ENCODE measurements around the gene IL17C.
"Not testable (repeated sequence)": the region's sequence is repeated elsewhere in the genome, so short reads cannot be mapped to it uniquely, and the experiment has no call there.

Gene IL17C

GRCh38 chr16:88662843-88663606, 24.7 kb downstream of the IL17C start, which contains the start of gene MVD:
Gene MVD, minus strand, starts transcription at chr16:88663091. Its CDS starts 11 bp downstream, at chr16:88663080.
- DNase-seq, result peak; percentile 96

GRCh38 chr16:88665148-88665547, 26.8 kb downstream of the IL17C start:
- DNase-seq, result no peak

GRCh38 chr16:88665570-88665969, 27.2 kb downstream of the IL17C start:
- no peak for DNase-seq

DNA sequence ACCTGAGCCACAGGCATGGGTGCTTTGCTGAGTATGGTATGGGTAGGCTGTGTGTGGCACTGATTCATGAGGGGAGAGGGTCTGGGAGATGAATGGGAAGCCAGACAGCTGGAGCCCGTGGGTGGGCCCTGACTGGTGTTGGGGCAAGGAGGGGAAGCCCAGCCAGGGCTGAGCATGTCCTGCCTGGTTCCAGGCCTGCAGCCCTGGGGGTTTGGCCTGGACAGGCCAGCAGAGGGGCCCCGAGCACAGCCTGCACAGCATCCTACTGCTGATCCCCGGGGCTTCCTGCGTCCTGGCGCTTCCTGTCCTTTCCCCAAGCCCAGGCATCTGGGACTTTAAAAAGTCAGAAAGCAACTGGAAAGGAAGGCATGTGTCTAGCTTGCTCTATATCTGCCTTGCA, 29.1 kb downstream of the IL17C start:
- no peak for DNase-seq

GRCh38 chr16:88669493-88669892, 31.1 kb downstream of the IL17C start:
- not testable (repeated sequence) for DNase-seq

GRCh38 chr16:88669980-88670379, 31.6 kb downstream of the IL17C start:
- DNase-seq, result no peak

- no peak for DNase-seq
These were observed 33.4 kb downstream of the IL17C start for GRCh38 chr16:88671806-88672205.

DNA sequence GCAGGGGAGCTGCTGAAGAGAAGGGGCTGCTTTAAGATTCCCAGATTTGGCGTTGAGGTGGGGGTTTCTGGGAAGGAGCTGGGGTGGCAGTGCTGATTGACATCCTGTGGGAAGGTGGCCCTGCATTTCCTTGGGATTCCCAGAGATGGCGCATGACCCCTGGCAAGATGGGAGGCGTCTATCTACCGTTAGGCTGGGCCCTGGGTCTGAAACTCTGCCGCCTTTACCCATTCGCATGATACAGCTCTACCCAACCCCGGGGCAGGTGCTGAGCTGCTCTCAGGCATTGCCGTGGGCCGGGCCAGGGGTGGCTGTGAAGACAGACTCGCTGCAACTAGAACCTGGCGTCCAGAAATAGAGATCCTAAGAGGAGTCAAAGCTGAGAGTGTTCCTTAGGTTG, 34.4 kb downstream of the IL17C start:
- no peak for DNase-seq

- DNase-seq, result no peak
These were observed 35.5 kb downstream of the IL17C start for GRCh38 chr16:88673716-88674379.

GRCh38 chr16:88676502-88677242, 38.3 kb downstream of the IL17C start:
- no peak for DNase-seq

DNA sequence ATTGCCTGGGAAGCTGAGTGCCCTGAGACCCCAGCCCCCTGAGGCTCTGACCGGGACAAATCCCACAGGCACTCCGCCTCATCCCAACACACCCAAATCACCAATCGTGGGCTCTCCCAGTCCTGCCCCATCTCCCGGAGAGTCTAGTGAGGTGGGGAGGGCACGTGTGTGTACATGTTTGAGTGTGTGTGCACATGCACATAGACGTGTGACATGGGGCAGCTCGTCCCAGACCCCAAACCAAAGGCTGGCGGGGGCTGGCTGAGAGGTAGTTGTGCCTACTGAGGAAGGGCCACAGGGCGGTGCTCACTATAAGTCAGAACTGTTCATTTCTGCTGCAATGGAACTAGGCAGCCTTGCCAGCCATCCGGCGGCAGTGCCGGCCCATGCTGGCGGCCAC, 39.3 kb downstream of the IL17C start:
- no peak for DNase-seq

GRCh38 chr16:88678224-88678979, 40.0 kb downstream of the IL17C start:
- no peak for DNase-seq

- DNase-seq, result no peak
These were observed 42.2 kb downstream of the IL17C start for GRCh38 chr16:88680554-88681083.

DNA sequence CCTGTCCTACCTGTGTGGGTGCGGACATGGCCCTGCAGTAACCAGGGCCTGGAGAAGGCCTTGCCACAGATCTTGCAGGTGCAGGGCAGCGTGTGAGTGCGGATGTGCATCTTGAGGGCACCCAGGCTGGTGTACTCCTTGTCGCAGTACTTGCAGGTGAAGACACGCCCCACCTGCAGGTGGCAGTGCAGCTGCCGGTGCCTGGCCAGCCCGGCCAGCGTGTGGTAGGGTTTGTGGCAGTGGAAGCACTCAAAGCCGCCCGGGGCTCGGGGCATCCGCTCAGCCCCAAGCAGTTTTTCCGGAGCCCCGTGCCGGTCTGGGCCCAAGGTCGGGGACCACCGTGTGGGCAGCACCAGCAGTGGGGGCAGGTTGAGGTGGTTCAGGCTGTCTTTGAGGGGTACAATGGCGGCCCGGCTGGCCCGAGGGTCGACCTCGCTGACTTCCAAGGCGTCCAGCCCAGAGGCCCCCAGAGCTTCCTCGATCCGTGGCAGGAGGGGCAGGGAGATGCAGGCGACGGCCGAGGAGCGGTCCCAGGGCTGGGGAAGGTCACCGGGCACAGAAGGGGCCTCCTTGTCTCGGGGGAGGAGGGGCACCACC, 42.8 kb downstream of the IL17C start:
- no peak for DNase-seq

DNA sequence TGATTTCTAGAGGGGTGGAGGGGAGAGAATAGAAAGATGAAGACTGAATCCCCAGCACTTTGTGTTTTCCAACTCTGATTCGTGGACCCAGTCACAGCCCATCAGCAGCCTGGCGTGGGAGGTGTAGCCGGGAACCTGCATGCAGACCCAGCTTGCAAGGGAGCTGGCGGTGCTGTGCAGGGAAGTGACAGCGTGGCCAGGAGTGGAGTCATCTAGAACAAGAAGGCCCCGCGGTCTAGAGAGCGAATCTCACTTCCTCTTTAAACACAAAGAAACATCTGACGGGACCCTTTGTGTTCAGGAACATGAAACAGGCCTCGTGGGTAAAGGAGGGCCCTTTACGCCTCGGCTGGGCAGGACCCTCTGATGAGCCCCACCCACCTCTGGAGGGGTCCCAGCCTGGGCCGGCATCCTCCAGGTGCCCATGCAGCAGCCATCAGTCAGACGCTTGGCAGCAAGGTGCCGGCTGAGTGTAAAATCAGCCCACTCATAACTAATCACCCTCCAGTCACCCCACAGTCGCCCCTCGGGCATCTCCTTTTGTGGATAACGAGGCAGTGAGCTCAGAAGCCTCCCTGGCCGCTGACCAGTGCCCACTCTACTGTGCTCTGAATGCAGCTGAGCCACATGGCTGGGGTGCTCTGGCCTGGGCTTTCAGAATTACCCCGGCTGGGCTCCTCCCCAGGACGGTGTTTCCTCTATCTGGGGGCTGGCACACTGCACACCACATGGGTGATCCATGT, 43.5 kb downstream of the IL17C start:
- no peak for DNase-seq

DNA sequence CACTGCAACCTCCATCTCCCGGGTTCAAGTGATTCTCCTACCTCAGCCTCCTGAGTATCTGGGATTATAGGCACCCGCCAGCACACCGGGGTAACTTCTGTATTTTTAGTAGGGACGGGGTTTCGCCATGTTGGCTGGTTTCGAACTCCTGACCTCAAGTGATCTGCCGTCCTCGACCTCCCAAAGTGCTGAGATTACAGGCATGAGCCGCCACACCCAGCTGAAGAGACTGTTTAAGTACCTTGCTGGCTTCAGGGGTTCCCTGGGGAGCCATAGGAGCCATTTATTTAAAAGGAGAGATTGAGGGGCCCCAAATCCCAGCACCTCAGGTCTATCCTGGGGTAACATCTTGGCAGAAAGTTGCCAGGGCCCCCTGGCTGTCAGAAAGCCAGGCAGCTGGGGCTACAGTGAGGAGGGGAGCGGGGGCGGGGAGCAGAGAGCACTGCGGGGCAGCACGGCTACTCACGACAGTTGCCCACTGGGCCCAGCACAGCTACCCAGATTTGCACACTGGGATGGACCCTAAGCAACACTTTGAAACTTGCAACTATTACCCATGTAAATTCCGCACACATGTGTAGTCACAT, 46.3 kb downstream of the IL17C start:
- no peak for DNase-seq

GRCh38 chr16:88685156-88686061, 47.0 kb downstream of the IL17C start:
- no peak for DNase-seq

DNA sequence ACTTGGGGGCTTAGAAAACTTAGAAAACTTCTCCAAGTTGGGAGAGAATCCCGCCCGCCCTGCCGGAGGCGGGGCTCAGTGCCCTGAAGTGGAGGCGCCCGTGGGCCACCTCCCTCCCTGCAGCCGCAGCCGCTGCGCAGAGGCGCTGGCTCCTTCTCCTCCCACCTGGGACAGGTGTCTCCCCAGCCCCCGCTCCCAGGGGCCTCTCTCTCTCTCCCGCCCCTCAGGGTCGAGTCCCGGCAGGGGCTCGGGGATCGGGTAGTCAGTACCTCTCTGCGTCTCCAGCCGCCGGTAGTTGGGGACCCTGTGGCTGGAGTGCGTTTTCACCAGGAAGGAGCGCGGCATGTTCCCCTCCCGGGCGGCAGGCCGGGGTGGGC, 47.7 kb downstream of the IL17C start:
- no peak for DNase-seq

DNA sequence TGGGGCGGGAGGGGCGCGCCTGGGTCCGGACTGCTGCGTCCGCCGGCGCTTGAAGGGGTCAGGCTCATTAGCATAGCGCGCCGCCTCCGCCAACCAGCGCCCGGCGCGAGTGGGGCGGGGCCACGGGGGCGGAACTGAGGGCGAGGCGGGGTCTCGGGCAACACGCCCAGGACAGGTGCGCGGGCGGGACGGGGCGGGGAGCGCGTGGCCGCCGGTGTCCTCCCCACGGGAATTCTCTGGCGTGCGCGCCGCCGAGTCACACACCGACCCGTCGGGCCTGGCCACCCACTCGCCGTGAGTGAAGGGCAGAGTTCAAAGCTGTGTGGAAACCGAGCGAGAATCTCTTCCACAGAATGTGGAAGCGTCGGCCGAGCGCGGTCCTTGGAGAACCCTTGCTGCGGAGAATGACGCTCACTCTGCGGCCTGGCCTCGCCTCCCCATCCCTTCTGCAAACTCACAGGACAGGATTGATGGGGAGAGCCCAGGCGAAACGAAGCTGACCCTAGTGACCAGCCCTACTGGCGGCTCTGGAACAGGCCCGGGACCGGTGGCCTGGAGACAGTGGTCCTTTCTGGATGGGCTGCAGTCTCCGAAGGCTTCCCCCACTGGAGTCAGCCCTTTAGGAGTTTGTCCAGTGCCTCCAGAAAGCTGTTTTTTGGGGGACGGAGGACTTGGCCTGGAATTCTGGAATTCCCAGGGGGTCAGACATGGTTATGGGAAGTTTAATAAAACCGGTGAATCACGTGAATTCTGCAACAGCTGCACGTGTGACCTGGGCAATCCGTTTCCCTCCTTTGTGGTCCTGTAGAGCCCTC, 48.3 kb downstream of the IL17C start, which contains the start of gene SNAI3:
TSS of gene SNAI3 (minus strand) at position 69 of the 815 bp plus-strand sequence. CDS start 101 bp downstream, outside the sequence.
- peak; percentile 53 for DNase-seq

Measured in NCI-H1092 (cell line).